Type B pancreatic cell (in vitro differentiated cells): ENCODE data around the gene FMN1. TPM values are rescaled to one million over a fixed set of nuclear protein-coding genes. Genes with fewer than 3 reads are reported as not detected.
A peak's percentile ranks its signal among the peaks of the same experiment; 100 is the strongest.

Experiments
- DNase-seq: peaks from one replicate; pipeline ENCODE4 v3.0.0; 2021; ENCODE audit warnings: mixed read lengths; ENCODE audit not compliant: unreplicated experiment; ENCODE audit errors: extremely low spot score
- H3K27ac Mint-ChIP-seq: 2 replicates; pipeline ENCODE4 v1.8.0; 2021; ENCODE audit warnings: mild to moderate bottlenecking, mixed read lengths
- H3K27me3 Mint-ChIP-seq: 2 replicates; pipeline ENCODE4 v1.8.0; 2021; ENCODE audit warnings: mixed read lengths
- H3K36me3 Mint-ChIP-seq: 2 replicates; pipeline ENCODE4 v1.8.0; 2021; ENCODE audit warnings: mixed read lengths
- H3K4me1 Mint-ChIP-seq: one replicate; pipeline ENCODE4 v1.8.0; 2021; ENCODE audit warnings: mixed read lengths; ENCODE audit not compliant: unreplicated experiment
- H3K4me3 Mint-ChIP-seq: 2 replicates; pipeline ENCODE4 v1.8.0; 2021; ENCODE audit warnings: mild to moderate bottlenecking, mixed read lengths
- H3K9me3 Mint-ChIP-seq: 2 replicates; pipeline ENCODE4 v1.8.0; 2021; ENCODE audit warnings: mixed read lengths
- CTCF ChIP-seq: fragments of 200-600 bp; sonication (generic); conservative IDR thresholded peaks from 2 replicates; pipeline ENCODE4 v1.5.0; 2021; ENCODE audit warnings: antibody characterized with exemption, mild to moderate bottlenecking
- total RNA-seq: library from RNA; stranded (reverse); gene quantifications from 2 replicates; pipeline ENCODE4 v1.2.1, GENCODE V29; 2021; ENCODE audit warnings: low replicate concordance

Gene FMN1
- total RNA-seq, 1 donor from 2014 or later: 22.1 TPM

DNA sequence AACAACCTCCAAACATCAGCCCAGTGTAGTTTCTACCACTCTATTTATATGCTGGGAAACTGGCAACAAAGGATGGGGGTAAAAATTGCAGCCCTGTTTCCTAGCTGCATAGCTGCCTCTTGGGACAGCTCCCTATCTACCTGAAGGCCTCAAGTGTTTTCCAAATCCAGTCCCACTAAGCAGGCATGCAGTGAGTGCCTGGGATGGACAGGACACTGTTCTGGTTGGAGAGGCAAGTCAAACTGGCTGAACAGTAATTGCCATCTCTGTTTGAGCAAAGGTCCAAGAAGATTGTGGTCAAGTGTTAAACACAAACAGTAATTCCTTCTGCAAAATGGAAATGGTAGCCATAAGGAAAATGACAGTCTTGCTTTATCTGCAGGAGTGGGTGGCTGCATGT, 125.4 kb downstream of the FMN1 start:
- peaks cover 7% of the 10 kb centered on the region for H3K9me3 Mint-ChIP-seq
- DNase-seq: no peak
- H3K27ac Mint-ChIP-seq: peak overlapping the region; percentile 91
- peaks cover 45% of the 10 kb centered on the region for H3K4me1 Mint-ChIP-seq
- TF ChIP-seq CTCF: no peak
- no peaks in the 10 kb centered on the region for H3K27me3 Mint-ChIP-seq
- peak overlapping the region; percentile 88 for H3K4me3 Mint-ChIP-seq
- no peaks in the 10 kb centered on the region for H3K36me3 Mint-ChIP-seq

- H3K27me3 Mint-ChIP-seq: no peaks in the 10 kb centered on the region
- H3K36me3 Mint-ChIP-seq: peaks cover under 1% of the 10 kb centered on the region
- TF ChIP-seq CTCF: no peak
- H3K9me3 Mint-ChIP-seq: peaks cover 8% of the 10 kb centered on the region
- H3K27ac Mint-ChIP-seq: peak overlapping the region; percentile 91
- peaks cover 48% of the 10 kb centered on the region for H3K4me1 Mint-ChIP-seq
- no peak for DNase-seq
- peak overlapping the region; percentile 88 for H3K4me3 Mint-ChIP-seq
Observed at GRCh38 chr15:33068511-33068990, 126.0 kb downstream of the FMN1 start.

- peaks cover 13% of the 10 kb centered on the region for H3K9me3 Mint-ChIP-seq
- no peak for DNase-seq
- H3K27ac Mint-ChIP-seq: peak overlapping the region; percentile 91
- H3K4me3 Mint-ChIP-seq: peak overlapping the region; percentile 88
- peaks cover 53% of the 10 kb centered on the region for H3K4me1 Mint-ChIP-seq
- H3K27me3 Mint-ChIP-seq: no peaks in the 10 kb centered on the region
- TF ChIP-seq CTCF: no peak
- H3K36me3 Mint-ChIP-seq: peaks cover 6% of the 10 kb centered on the region
Observed at GRCh38 chr15:33068007-33068481, 126.5 kb downstream of the FMN1 start.

- peaks cover 8% of the 10 kb centered on the region for H3K36me3 Mint-ChIP-seq
- H3K4me3 Mint-ChIP-seq: peak overlapping the region; percentile 88
- no peak for DNase-seq
- H3K27me3 Mint-ChIP-seq: no peaks in the 10 kb centered on the region
- peak overlapping the region; percentile 91 for H3K27ac Mint-ChIP-seq
- peaks cover 56% of the 10 kb centered on the region for H3K4me1 Mint-ChIP-seq
- TF ChIP-seq CTCF: no peak
- peaks cover 14% of the 10 kb centered on the region for H3K9me3 Mint-ChIP-seq
Observed at GRCh38 chr15:33067456-33067855, 127.1 kb downstream of the FMN1 start.

DNA sequence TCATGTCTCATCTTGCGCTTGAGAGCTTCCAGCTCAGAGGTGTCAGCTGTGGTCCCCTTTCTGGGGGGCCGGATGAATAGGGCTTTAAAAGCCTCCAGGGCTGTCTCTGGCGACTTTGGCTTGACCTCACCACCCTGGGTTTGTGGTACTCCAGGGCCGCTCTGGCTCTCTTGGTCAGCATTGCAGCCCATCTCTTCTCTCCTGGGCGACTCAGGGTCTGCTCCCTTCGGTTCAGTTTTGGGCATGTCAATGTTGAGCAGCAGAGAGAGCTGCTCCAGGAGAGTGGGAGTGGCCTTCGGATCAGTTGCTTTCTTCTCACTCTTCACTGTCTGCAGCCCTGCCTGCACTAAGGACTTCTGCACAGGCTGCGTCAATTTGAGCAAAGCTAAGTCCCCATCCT, 127.9 kb downstream of the FMN1 start:
- peaks cover 14% of the 10 kb centered on the region for H3K9me3 Mint-ChIP-seq
- H3K27ac Mint-ChIP-seq: no peak overlapping the region
- peak overlapping the region; percentile 88 for H3K4me3 Mint-ChIP-seq
- peaks cover 56% of the 10 kb centered on the region for H3K4me1 Mint-ChIP-seq
- H3K36me3 Mint-ChIP-seq: peaks cover 8% of the 10 kb centered on the region
- H3K27me3 Mint-ChIP-seq: no peaks in the 10 kb centered on the region
- TF ChIP-seq CTCF: no peak
- DNase-seq: no peak

DNA sequence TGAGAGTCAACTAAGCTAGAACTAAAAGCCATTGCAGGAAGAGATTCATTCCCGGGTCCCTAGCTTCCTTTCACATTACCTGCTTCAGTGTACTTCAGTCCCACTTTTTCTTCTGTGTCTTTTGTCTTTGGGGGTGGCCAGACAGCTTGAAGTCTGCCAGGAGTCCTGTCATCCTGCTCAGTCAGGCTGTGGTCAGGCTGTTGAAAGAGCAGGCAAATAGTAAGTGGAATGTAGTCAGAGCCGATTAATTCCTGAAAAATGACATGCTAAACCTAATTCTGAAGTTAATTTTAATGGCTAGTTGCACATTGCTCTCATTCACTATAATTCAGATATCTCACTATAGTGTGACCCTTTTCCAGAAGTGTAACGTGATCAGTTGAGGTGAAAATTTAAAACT, 129.6 kb downstream of the FMN1 start:
- Mint-ChIP-seq H3K4me1 (peaks cover 56% of the 10 kb centered on the region), H3K9me3 (peaks cover 14% of the 10 kb centered on the region), H3K4me3 (peak overlapping the region; percentile 83), H3K27ac (peak overlapping the region; percentile 58), H3K27me3 (no peaks in the 10 kb centered on the region), H3K36me3 (peaks cover 11% of the 10 kb centered on the region)
- TF ChIP-seq CTCF: no peak
- DNase-seq: no peak
